GM10266 (cell line): ENCODE results near the gene PPM1E.
"Not testable (repeated sequence)": the region's sequence is repeated elsewhere in the genome, so short reads cannot be mapped to it uniquely, and the experiment has no call there.

Source experiments
- DNase-seq: peaks from one replicate; pipeline ENCODE4 v3.0.0; 2012; ENCODE audit errors: extremely low spot score
- TF ChIP-seq, protein P1 (sequence below): IDR thresholded peaks from 2 replicates; pipeline ENCODE4 v1.5.1; 2012; ENCODE audit warnings: mild to moderate bottlenecking, low read depth; ENCODE audit not compliant: control insufficient read depth, insufficient read depth; ENCODE audit errors: missing control alignments

The PPM1E gene

DNA sequence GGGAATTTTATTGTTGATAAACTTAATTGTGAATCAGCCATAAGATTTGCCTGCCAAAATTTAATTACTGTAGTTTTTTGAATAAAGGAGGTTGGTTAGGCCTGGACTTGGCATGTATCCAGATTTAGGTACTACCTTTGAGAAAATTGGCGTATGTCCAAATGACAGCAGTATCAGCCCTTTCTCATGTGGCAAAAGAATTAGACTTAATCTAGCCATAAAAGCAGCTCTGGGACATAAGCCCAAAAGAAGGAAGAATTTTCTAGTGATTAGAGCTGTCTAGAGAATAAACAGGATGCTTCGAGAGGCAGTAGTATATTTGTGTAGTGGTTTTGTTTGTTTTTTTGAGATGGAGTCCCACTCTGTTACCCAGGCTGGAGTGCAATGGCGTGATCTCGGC lies 27.7 kb downstream of the PPM1E start:
- TF ChIP-seq, protein P1, sequence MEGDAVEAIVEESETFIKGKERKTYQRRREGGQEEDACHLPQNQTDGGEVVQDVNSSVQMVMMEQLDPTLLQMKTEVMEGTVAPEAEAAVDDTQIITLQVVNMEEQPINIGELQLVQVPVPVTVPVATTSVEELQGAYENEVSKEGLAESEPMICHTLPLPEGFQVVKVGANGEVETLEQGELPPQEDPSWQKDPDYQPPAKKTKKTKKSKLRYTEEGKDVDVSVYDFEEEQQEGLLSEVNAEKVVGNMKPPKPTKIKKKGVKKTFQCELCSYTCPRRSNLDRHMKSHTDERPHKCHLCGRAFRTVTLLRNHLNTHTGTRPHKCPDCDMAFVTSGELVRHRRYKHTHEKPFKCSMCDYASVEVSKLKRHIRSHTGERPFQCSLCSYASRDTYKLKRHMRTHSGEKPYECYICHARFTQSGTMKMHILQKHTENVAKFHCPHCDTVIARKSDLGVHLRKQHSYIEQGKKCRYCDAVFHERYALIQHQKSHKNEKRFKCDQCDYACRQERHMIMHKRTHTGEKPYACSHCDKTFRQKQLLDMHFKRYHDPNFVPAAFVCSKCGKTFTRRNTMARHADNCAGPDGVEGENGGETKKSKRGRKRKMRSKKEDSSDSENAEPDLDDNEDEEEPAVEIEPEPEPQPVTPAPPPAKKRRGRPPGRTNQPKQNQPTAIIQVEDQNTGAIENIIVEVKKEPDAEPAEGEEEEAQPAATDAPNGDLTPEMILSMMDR, result no peak
- DNase-seq, result no peak

DNA sequence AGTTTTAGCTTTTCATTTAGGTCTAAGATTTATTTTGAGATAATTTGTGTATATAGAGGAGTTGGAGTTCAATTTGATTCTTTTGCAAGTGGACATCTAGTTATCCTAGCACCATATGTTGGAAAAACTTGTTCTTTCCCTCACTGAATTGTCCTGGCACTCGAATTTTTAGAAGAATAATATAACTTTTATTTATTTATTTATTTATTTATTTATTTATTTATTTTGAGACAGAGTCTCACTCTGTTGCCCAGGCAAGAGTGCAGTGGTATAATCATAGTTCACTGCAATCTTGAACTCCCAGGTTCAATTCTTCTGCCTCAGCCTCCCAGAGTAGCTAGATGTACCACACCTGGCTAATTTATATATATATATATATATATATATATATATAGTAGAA lies 29.4 kb downstream of the PPM1E start:
- TF ChIP-seq, protein P1, result no peak
- DNase-seq, result no peak

DNA sequence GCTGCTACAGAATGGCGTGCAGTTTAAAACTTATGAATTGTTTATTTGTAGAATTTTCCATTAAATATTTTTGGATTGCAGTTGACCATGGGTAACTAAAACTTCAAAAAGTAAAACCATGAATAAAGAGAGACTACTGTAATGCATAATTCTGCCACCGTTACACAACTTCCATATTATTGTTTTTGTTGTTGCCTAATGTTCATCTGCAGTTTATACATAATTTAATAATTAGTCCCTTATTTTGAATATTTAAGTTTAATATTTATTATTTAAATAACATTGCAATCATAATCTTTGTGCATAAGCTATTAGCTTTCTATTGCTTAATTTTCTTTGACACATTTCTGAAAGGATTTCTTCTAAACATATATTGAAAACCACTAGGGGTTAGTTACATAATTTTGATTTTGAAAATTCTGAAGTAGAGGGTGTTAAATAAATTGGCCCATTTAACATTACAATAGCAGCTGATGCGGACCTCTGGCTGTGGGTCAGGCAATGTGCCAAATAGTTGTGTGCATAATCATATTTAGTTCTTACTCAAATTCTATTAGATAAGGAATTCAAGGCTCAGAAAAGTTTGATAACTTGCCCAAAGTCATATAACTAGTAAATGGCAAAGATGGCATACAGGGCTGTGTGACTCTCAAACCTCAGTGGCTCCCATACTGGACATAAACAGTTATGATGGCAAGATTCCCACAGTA lies 31.1 kb downstream of the PPM1E start:
- DNase-seq, result no peak
- TF ChIP-seq, protein P1, result no peak

DNA sequence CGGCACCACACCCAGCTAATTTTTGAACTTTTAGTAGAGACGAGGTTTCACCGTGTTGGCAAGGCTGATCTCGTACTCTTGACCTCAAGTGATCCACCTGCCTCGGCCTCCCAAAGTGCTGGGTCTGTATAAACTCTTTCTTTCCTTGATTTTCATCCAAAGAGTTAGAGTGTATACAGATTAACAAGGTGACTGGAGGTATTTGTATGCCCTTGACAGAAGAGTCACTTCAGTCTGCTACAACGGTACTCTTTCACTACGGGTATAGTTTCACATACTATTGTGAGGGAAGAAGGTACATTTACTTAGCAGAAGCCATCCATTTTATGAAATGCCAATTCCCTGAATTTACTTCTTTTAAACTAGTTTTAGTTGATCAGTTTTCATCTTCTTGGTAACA lies 32.5 kb downstream of the PPM1E start:
- no peak for DNase-seq
- TF ChIP-seq, protein P1, result no peak

DNA sequence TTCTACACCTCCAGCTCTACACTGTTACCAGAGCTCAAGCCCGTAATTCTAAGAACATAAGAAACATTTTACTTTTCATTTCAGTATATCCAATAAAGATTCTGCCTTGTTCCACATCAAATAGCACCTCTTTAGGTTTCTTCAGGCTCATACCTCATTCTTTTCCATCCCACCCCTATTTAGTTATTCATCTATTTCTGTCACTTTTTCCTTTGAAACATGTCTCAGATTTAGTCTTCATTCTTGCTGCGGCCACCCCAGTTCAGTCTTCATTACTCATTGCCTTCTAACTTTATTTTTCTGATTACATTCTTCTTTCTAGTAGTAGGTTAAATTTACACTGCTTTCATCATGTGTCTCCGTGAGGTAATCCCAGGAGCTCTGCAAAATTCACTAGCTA lies 33.5 kb downstream of the PPM1E start:
- TF ChIP-seq, protein P1, result no peak
- no peak for DNase-seq

DNA sequence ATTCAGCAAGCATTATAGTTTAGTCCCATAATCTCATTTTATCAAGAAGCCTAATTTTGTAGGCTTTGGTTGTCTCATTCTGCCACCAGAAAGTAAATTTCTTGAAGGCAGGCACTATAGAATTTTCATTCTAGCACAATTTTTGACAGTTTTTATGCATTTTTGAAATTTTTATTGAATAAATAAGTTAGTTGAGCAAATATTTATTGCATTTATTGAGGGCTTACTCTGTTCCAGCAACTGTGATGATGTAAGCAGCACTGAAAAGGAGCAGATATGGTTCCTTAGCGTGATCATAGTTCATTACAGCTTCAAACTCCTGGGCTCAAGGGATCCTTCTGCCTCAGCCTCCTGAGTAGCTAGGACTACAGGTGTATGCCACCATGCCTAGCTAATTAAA lies 34.2 kb downstream of the PPM1E start:
- TF ChIP-seq, protein P1, result no peak
- no peak for DNase-seq

DNA sequence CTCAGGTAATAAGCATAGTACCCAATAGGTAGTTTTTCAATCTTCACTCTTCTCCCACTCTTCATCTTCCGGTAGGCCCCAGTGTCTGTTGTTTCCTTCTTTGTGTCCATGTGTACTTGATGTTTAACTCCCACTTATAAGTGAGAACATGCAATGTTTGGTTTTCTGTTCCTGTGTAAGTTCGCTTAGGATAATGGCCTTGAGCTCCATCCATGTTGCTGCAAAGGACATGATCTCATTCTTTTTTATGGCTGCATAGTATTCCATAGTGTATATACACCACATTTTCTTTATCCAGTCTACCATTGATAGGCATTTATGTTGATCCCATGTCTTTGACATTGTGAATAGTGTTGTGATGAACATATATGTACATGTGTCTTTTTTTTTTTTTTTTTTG lies 38.9 kb downstream of the PPM1E start:
- not testable (repeated sequence) for DNase-seq

DNA sequence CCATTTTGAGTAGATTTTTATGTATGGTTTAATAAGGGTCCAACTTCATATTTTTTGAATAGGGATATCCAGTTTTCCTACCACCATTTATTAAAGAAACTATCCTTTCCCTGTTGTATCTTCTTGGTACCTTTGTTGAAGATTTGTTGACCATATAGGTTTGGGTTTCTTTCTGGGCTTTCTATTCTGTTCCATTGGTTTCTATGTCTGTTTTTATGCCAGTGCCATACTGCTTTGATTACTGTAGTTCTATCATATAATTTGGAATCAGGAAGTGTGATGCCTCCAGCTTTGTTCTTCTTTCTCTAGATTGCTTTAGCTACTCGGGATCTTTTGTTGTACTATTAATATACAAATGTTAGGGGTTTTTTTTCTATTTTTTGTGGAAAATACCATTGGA lies 46.5 kb downstream of the PPM1E start:
- TF ChIP-seq, protein P1, result no peak
- DNase-seq, result no peak
